HG02852 (cell line): ENCODE data around the gene KATNBL1.
"Not testable (repeated sequence)": the region's sequence is repeated elsewhere in the genome, so short reads cannot be mapped to it uniquely, and the experiment has no call there.

Experiments used
- ATAC-seq: cut with Tn5 transposase; IDR thresholded peaks from one replicate; pipeline ENCODE4 v1.9.1; 2021; ENCODE audit warnings: mild to moderate bottlenecking, moderate library complexity; ENCODE audit not compliant: unreplicated experiment

KATNBL1 gene

DNA sequence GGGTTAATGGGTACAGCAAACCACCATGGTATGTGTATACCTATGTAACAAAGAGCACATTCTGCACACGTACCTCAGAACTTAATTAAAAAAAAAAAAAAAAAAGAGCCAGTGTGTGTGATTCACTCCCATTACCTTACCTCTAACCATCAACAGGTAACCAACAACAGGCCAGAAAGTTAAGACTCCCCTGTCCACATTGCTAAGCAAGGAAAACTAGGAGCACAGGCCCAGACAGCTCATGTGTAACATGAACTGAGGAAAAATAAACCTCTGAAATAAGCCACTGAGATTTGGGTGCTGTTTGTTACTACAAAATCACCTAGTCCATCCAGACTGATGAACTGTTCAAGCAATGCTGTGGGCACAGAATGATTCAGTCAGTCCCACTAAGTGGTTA lies 6.0 kb downstream of the KATNBL1 start:
- ATAC-seq = no peak

DNA sequence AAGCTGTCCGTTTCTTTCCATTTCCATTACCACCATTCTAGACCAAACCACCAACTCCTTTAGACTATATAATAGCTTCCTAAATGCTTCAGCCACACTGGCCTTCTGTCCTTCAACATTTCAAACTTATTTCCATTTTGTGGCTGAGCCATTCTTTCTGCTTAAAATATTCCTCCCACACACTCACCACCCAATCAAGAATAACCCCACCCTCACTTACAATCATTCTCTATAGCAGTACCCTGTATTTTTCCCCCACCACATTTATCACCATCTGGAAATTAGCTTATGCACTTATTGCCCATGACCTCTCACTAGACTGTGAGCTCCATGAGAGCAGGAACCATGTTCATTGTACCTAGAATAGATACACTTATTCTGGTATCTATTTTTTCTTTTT lies 6.6 kb downstream of the KATNBL1 start:
- no peak for ATAC-seq

- ATAC-seq = not testable (repeated sequence)
Measured at GRCh38 chr15:34193272-34193671, 16.6 kb downstream of the KATNBL1 start.

DNA sequence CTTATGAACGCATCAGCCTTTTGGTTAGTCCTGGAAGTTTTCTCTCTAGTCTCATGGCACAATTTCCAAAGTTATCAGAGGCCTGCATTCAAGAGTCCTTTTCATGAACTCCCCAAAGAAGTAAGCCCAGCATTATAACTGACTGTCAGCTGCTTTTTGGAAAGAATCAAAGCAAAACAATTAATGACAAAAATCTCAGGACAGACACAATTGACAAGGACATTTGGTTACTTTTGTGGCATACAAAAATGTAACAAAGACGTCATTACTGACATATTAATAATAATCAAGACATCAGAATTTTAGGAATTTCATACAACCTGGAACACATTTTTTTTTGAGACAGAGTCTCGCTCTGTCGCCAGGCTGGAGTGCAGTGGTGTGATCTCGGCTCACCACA lies 21.2 kb downstream of the KATNBL1 start:
- ATAC-seq = no peak

DNA sequence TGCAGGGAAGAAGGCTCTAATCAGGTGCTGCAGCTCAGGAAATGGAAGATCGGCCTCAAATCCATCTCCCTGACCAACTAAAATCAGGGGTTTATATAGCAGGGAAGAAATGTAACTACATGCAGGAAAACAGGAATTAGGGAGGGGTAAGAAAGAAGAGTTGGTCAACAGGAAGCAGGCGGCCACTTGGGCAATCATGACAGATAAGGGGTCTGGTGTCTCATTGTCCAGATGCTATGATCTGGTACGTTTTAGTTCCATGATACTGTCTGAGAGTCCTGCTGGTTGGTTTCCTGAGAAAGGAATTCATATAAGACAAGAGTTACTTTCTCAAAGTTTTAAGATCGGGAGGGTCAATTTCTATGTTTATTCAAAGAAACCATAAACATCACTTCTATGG lies 24.2 kb downstream of the KATNBL1 start:
- no peak for ATAC-seq

GRCh38 chr15:34182942-34183341 lies 27.0 kb downstream of the KATNBL1 start:
- ATAC-seq = no peak

DNA sequence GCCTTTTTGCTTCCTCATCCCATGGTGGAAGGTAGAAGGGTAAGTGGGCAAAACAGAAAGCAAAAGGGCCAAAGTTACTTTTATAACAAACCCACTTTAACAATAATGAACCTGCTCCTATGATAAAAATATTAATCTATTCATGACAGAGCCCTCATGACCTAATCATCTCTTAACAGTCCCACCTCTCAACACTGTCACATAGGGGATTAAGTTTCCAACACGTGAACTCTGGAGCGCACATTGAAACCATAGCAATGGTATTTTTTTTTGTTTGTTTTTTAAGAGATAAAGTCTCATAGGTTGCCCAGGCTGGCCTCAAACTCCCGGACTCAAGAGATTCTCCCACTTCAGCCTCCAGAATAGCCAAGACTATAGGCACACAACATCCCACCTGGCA lies 30.7 kb downstream of the KATNBL1 start:
- no peak for ATAC-seq

- ATAC-seq = not testable (repeated sequence)
Measured at GRCh38 chr15:34165987-34166573, 43.8 kb downstream of the KATNBL1 start.

- no peak for ATAC-seq
Measured at GRCh38 chr15:34161329-34161963, 48.5 kb downstream of the KATNBL1 start.

DNA sequence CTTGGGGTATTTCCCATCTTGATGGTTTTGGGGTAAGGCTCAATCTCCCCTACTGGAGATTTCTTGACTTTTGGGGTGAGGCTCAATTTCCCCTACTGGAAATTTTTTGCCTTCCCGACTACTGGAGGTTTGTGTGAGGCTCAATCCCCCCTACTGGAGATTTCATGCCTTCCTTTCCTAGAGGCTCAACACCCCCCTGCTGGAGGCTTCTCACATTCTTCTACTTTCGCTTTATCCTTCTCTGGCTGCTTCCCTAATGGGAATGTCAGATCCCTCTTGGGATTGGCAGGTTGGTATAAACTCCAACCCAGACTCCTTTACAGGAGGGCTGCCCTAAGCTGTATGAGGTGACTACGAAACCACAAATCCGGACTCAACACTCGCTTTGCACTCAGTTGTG lies 49.2 kb downstream of the KATNBL1 start:
- ATAC-seq = no peak

GRCh38 chr15:34158355-34158754 lies 51.5 kb downstream of the KATNBL1 start:
- ATAC-seq = no peak

GRCh38 chr15:34155859-34156258 lies 54.0 kb downstream of the KATNBL1 start:
- ATAC-seq = no peak

GRCh38 chr15:34154725-34155204 lies 55.1 kb downstream of the KATNBL1 start:
- no peak for ATAC-seq

GRCh38 chr15:34147371-34148140 lies 62.3 kb downstream of the KATNBL1 start:
- no peak for ATAC-seq

- no peak for ATAC-seq
Measured at GRCh38 chr15:34133511-34133910, 76.4 kb downstream of the KATNBL1 start.

- ATAC-seq = no peak
Measured at GRCh38 chr15:34132881-34133280, 77.0 kb downstream of the KATNBL1 start.

DNA sequence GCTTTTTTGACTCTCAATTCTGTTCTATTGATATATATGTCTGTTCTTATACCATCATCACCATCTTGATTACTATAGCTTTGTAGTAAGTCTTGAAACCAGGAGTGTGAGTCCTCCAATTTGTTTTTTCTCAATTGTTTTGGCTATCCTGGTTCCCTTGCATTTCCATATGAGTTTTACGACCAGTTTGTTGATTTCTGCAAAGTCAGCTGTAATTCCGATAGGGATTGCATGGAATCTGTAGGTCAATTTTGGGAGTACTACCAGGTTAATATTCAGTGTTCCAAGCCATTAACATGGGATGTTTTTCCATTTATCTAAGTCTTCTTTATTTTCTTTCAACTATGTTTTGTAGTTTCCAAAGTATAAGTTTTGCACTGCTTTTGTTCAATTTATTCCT lies 81.0 kb downstream of the KATNBL1 start:
- no peak for ATAC-seq

DNA sequence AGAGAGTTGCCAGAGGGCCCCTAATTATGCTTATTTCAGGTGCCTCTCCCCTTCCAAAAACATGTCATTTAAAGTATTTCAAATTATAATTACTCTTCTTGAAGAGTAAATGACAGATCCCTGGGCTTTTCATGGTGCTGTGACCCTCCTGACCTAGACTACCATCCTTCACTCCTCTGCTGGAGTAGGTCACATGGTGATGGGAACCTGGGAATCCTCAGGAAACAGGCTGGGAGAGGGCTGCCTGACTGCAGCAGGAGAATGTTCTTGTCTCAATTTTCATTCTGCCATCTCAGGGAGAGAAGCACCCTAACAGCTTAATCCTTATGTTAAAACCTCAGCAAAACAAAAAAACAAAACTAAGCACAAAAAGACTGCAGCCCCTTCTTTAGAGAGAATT lies 83.4 kb downstream of the KATNBL1 start:
- ATAC-seq = no peak

GRCh38 chr15:34125945-34126344 lies 84.0 kb downstream of the KATNBL1 start:
- no peak for ATAC-seq

- no peak for ATAC-seq
Measured at GRCh38 chr15:34124651-34125050, 85.2 kb downstream of the KATNBL1 start.

DNA sequence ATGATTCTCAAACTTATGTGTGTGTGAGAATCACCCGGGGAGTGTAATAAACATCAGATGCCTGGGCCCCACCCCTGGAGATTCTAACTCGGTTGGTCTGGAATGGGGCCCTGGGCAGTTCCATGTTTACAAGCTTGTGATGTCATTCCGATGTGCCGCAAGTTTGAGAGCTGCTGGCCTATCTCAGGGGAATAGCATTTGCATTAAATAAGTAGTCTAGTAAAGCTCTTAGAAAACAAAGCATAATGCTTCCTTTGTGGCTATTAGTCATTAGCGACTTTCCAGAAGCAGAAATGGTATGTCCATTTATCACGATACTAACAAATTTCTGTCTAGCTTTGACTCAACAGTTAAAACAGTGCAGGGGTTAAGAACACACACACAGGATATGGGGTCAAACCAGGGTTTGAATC lies 87.1 kb downstream of the KATNBL1 start:
- peak; percentile 52 for ATAC-seq

GRCh38 chr15:34121786-34122185 lies 88.1 kb downstream of the KATNBL1 start:
- ATAC-seq = not testable (repeated sequence)
